ENCODE results near the gene PPP1R12B. TPM values are rescaled to one million over a fixed set of nuclear protein-coding genes. Genes with fewer than 3 reads are reported as not detected.
"Not testable (repeated sequence)": the region's sequence is repeated elsewhere in the genome, so short reads cannot be mapped to it uniquely, and the experiment has no call there.

The PPP1R12B gene
- total and polyA plus RNA-seq, 9 donors = 50.3 to 232 (median 73.0) TPM

GRCh38 chr1:202405928-202406327 lies 57.4 kb downstream of the PPP1R12B start:
- TF ChIP-seq CTCF (IDR thresholded peaks at IDR 0.05) = no peak
- no peak for TF ChIP-seq EP300 (IDR thresholded peaks at IDR 0.05)
- no peak for TF ChIP-seq POLR2A (IDR thresholded peaks at IDR 0.05)
- intact Hi-C loops (cut with DNase I) = no loop called here
- no peaks in the 10 kb centered on the region for H3K27me3 ChIP-seq
- no peak overlapping the region for H3K27ac ChIP-seq
- no peaks in the 10 kb centered on the region for H3K9me3 ChIP-seq
- no peak overlapping the region for H3K4me3 ChIP-seq
- 94 to 95% (median 95%) methylated on average over 1 of the region's 1 CpG for WGBS, 3 donors
- H3K36me3 ChIP-seq = no peaks in the 10 kb centered on the region
- peaks cover 1% of the 10 kb centered on the region for H3K4me1 ChIP-seq (ENCODE audit: insufficient read depth)
- DNase-seq = no peak

- H3K4me3 ChIP-seq; H3K4me1 ChIP-seq (ENCODE audit: insufficient read depth); DNase-seq; H3K9me3 ChIP-seq; H3K27me3 ChIP-seq; H3K27ac ChIP-seq; intact Hi-C loops (cut with DNase I); H3K36me3 ChIP-seq: not testable (repeated sequence)
- 61 to 69% (median 65%) methylated on average over 2 of the region's 2 CpGs for WGBS, 3 donors
Measured at GRCh38 chr1:202406896-202407295, 58.4 kb downstream of the PPP1R12B start.

GRCh38 chr1:202407378-202407777 lies 58.9 kb downstream of the PPP1R12B start:
- intact Hi-C loops (cut with DNase I); H3K4me1 ChIP-seq (ENCODE audit: insufficient read depth); DNase-seq; H3K27me3 ChIP-seq; H3K9me3 ChIP-seq; H3K36me3 ChIP-seq; H3K4me3 ChIP-seq; H3K27ac ChIP-seq: not testable (repeated sequence)
- WGBS, 3 donors = 84 to 99% (median 91%) methylated on average over 2 of the region's 2 CpGs

GRCh38 chr1:202410251-202410650 lies 61.8 kb downstream of the PPP1R12B start:
- H3K36me3 ChIP-seq; H3K27ac ChIP-seq; DNase-seq; intact Hi-C loops (cut with DNase I); H3K27me3 ChIP-seq; H3K4me3 ChIP-seq; H3K9me3 ChIP-seq; H3K4me1 ChIP-seq (ENCODE audit: insufficient read depth): not testable (repeated sequence)
- WGBS, 3 donors = 45 to 49% (median 46%) methylated on average over 2 of the region's 2 CpGs

GRCh38 chr1:202410854-202411357 lies 62.4 kb downstream of the PPP1R12B start:
- WGBS, 3 donors = 12 to 18% (median 14%) methylated on average over 5 of the region's 5 CpGs
- H3K27ac ChIP-seq = not testable (repeated sequence)

GRCh38 chr1:202411422-202411821 lies 62.9 kb downstream of the PPP1R12B start:
- no peaks in the 10 kb centered on the region for H3K4me1 ChIP-seq (ENCODE audit: insufficient read depth)
- DNase-seq = no peak
- H3K9me3 ChIP-seq = no peaks in the 10 kb centered on the region
- no peaks in the 10 kb centered on the region for H3K36me3 ChIP-seq
- intact Hi-C loops (cut with DNase I) = no loop called here
- H3K27me3 ChIP-seq = no peaks in the 10 kb centered on the region
- H3K4me3 ChIP-seq = no peak overlapping the region
- H3K27ac ChIP-seq = no peak overlapping the region
- TF ChIP-seq EP300 (IDR thresholded peaks at IDR 0.05) (no peak), CTCF (IDR thresholded peaks at IDR 0.05) (no peak), POLR2A (IDR thresholded peaks at IDR 0.05) (no peak)

More at GRCh38 chr1:202410854-202411357, 62.4 kb downstream of the PPP1R12B start:
- H3K36me3 ChIP-seq; H3K27me3 ChIP-seq; H3K4me3 ChIP-seq; intact Hi-C loops (cut with DNase I); DNase-seq; H3K4me1 ChIP-seq (ENCODE audit: insufficient read depth); H3K9me3 ChIP-seq: not testable (repeated sequence)

- H3K36me3 ChIP-seq; H3K4me1 ChIP-seq (ENCODE audit: insufficient read depth); intact Hi-C loops (cut with DNase I); H3K27ac ChIP-seq; DNase-seq; H3K9me3 ChIP-seq; H3K4me3 ChIP-seq; H3K27me3 ChIP-seq: not testable (repeated sequence)
- WGBS, 3 donors = 20 to 39% (median 24%) methylated on average over 3 of the region's 3 CpGs
Measured at GRCh38 chr1:202412421-202412820, 63.9 kb downstream of the PPP1R12B start.

Measured in ovary (tissue), 9 donors.